ENCODE measurements around the gene NKTR.

- no peak for TF ChIP-seq ZNF114 (CRISPR knock-in tag; IDR thresholded peaks at IDR 0.05)
- TF ChIP-seq, protein P1, sequence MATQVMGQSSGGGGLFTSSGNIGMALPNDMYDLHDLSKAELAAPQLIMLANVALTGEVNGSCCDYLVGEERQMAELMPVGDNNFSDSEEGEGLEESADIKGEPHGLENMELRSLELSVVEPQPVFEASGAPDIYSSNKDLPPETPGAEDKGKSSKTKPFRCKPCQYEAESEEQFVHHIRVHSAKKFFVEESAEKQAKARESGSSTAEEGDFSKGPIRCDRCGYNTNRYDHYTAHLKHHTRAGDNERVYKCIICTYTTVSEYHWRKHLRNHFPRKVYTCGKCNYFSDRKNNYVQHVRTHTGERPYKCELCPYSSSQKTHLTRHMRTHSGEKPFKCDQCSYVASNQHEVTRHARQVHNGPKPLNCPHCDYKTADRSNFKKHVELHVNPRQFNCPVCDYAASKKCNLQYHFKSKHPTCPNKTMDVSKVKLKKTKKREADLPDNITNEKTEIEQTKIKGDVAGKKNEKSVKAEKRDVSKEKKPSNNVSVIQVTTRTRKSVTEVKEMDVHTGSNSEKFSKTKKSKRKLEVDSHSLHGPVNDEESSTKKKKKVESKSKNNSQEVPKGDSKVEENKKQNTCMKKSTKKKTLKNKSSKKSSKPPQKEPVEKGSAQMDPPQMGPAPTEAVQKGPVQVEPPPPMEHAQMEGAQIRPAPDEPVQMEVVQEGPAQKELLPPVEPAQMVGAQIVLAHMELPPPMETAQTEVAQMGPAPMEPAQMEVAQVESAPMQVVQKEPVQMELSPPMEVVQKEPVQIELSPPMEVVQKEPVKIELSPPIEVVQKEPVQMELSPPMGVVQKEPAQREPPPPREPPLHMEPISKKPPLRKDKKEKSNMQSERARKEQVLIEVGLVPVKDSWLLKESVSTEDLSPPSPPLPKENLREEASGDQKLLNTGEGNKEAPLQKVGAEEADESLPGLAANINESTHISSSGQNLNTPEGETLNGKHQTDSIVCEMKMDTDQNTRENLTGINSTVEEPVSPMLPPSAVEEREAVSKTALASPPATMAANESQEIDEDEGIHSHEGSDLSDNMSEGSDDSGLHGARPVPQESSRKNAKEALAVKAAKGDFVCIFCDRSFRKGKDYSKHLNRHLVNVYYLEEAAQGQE (IDR thresholded peaks at IDR 0.05; ENCODE audit: unreplicated experiment), result no peak
- TF ChIP-seq, protein P2, sequence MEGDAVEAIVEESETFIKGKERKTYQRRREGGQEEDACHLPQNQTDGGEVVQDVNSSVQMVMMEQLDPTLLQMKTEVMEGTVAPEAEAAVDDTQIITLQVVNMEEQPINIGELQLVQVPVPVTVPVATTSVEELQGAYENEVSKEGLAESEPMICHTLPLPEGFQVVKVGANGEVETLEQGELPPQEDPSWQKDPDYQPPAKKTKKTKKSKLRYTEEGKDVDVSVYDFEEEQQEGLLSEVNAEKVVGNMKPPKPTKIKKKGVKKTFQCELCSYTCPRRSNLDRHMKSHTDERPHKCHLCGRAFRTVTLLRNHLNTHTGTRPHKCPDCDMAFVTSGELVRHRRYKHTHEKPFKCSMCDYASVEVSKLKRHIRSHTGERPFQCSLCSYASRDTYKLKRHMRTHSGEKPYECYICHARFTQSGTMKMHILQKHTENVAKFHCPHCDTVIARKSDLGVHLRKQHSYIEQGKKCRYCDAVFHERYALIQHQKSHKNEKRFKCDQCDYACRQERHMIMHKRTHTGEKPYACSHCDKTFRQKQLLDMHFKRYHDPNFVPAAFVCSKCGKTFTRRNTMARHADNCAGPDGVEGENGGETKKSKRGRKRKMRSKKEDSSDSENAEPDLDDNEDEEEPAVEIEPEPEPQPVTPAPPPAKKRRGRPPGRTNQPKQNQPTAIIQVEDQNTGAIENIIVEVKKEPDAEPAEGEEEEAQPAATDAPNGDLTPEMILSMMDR (conservative IDR thresholded peaks at IDR 0.05; ENCODE audit: low read depth in 2 of 2), result no peak
- no peak for TF ChIP-seq EZH2phosphoT487 (IDR thresholded peaks at IDR 0.05; ENCODE audit: unreplicated experiment)
- no peak for TF ChIP-seq POLR2AphosphoS5 (IDR thresholded peaks at IDR 0.05; ENCODE audit: low read depth)
- no peak for TF ChIP-seq EZH2 (IDR thresholded peaks at IDR 0.05; ENCODE audit: low read depth, unreplicated experiment)
- TF ChIP-seq ZNF331 (CRISPR knock-in tag; IDR thresholded peaks at IDR 0.05; ENCODE audit: low read depth), result no peak
- no peak for TF ChIP-seq JUNB (IDR thresholded peaks at IDR 0.05; ENCODE audit: unreplicated experiment)
- TF ChIP-seq CREB1 (CRISPR knock-in tag; IDR thresholded peaks at IDR 0.05; ENCODE audit: low read depth), result no peak
- TF ChIP-seq ZNF462 (CRISPR knock-in tag; IDR thresholded peaks at IDR 0.05), result no peak
Measured at GRCh38 chr3:42692667-42693529, 92.4 kb downstream of the NKTR start.

Data from GM23338 (cell line).